GM12892 (cell line): ENCODE data around the gene ZNF462.

Experiments
- POLR2A ChIP-seq: IDR thresholded peaks from 2 replicates; pipeline ENCODE4 v1.6.1; 2011; ENCODE audit warnings: low read depth, low read length, control low read depth
- POLR2AphosphoS5 ChIP-seq: IDR thresholded peaks from 2 replicates; pipeline ENCODE4 v1.6.1; 2011; ENCODE audit warnings: low read depth, low read length, control low read depth
- TAF1 ChIP-seq: IDR thresholded peaks from 2 replicates; pipeline ENCODE4 v1.6.1; 2011; ENCODE audit warnings: low read depth, mild to moderate bottlenecking, control low read depth, low read length, borderline replicate concordance

- TF ChIP-seq TAF1 (no peak), POLR2A (no peak), POLR2AphosphoS5 (no peak)
Observed at GRCh38 chr9:106893088-106893487, 30.1 kb downstream of the ZNF462 start.
